Panc1 (cell line): ENCODE results near the gene DLG2. TPM values are rescaled to one million over a fixed set of nuclear protein-coding genes. Genes with fewer than 3 reads are reported as not detected.

Source experiments
- ATAC-seq: fragments of 200-7000 bp; cut with Tn5 transposase; 2 replicates; pipeline ENCODE4 v1.9.1; 2020; ENCODE audit warnings: mild to moderate bottlenecking, moderate library complexity
- BruUV-seq: library from RNA; stranded (reverse); fragments of 400-500 nt; replicated peaks from 2 replicates; lab custom pipeline; 2021; lab: Mats Ljungman, UMichigan
- CTCF ChIA-PET: fragments of 300-600 bp; sonication (Branson Sonifier 250); formaldehyde crosslinking; loops from one replicate; lab custom pipeline; 2022; ENCODE audit warnings: antibody characterized with exemption; lab: Charles Lee
- POLR2A ChIA-PET: fragments of 300-600 bp; sonication (Branson Sonifier 250); formaldehyde crosslinking; loops from one replicate; lab custom pipeline; 2022; ENCODE audit warnings: antibody characterized with exemption; lab: Charles Lee
- DNase-seq: peaks from one replicate; pipeline ENCODE4 v3.0.0-alpha.2; 2010; ENCODE audit warnings: low read depth, low spot score
- H3K27ac ChIP-seq: 2 replicates; pipeline ENCODE4 v1.5.1; 2011; ENCODE audit warnings: mild to moderate bottlenecking, low read length, inconsistent platforms
- H3K27me3 ChIP-seq: fragments of 200-500 bp; sonication (Bioruptor generic); 2 replicates; pipeline ENCODE4 v1.6.0; 2014; ENCODE audit warnings: low read length, inconsistent platforms; ENCODE audit not compliant: control insufficient read depth, insufficient read depth
- H3K36me3 ChIP-seq: fragments of 200-500 bp; sonication (Bioruptor generic); 2 replicates; pipeline ENCODE4 v1.5.1; 2014; ENCODE audit warnings: inconsistent platforms, mild to moderate bottlenecking, low read length, moderate library complexity; ENCODE audit not compliant: control insufficient read depth, insufficient read depth
- H3K4me1 ChIP-seq: 2 replicates; pipeline ENCODE4 v1.5.1; 2011; ENCODE audit warnings: inconsistent platforms, mild to moderate bottlenecking, low read length, moderate library complexity; ENCODE audit not compliant: control insufficient read depth, insufficient read depth
- H3K4me3 ChIP-seq, 2 experiments: 2 replicates each; pipeline ENCODE4 v1.5.1; 2011 to 2012; ENCODE audit warnings: low read depth in 2 of 2, low read length in 2 of 2, mild to moderate bottlenecking in 2 of 2, inconsistent platforms in 1 of 2, moderate library complexity in 1 of 2
- H3K9me3 ChIP-seq: fragments of 200-500 bp; sonication (Bioruptor generic); 2 replicates; pipeline ENCODE4 v1.5.1; 2014; ENCODE audit warnings: low read depth, mild to moderate bottlenecking, inconsistent platforms, low read length, moderate library complexity; ENCODE audit not compliant: control insufficient read depth, insufficient read depth
- CTCF ChIP-seq: fragments of 450-650 bp; IDR thresholded peaks from 2 replicates; pipeline ENCODE4 v1.5.1; 2017; ENCODE audit warnings: mild to moderate bottlenecking
- POLR2AphosphoS5 ChIP-seq: IDR thresholded peaks from 2 replicates; pipeline ENCODE4 v1.6.1; 2012; ENCODE audit warnings: mild to moderate bottlenecking, low read depth, low read length, moderate library complexity
- SIN3A ChIP-seq: IDR thresholded peaks from 2 replicates; pipeline ENCODE4 v1.6.1; 2012; ENCODE audit warnings: low read depth, mild to moderate bottlenecking, low read length, moderate library complexity, borderline replicate concordance; ENCODE audit not compliant: insufficient read depth
- TCF7L2 ChIP-seq: IDR thresholded peaks from 2 replicates; pipeline ENCODE4 v1.6.1; 2011; ENCODE audit warnings: mild to moderate bottlenecking, low read depth, low read length, inconsistent platforms
- in situ Hi-C: cut with HindIII; loops from 2 replicates; pipeline ENCODE4 v1.10.0; 2016; ENCODE audit warnings: low sequenced_read_pairs, low pct_unique_long_range_greater_than_20kb
- intact Hi-C: fragments of 100-400 bp; cut with micrococcal nuclease; formaldehyde crosslinking; loops from one replicate; pipeline ENCODE4 v1.10.0; 2022; ENCODE audit not compliant: unreplicated experiment
- total RNA-seq: library from RNA; stranded (reverse); gene quantifications from one replicate; pipeline ENCODE4 v1.2.1, GENCODE V29; 2021; ENCODE audit not compliant: unreplicated experiment
- TF ChIP-seq, protein P1 (sequence below), 2 experiments: IDR thresholded peaks; 2 replicates each; pipeline ENCODE4 v1.6.1; 2011 to 2012; ENCODE audit warnings: low read depth in 2 of 2, control low read depth in 1 of 2, low read length in 1 of 2, mild to moderate bottlenecking in 1 of 2, moderate library complexity in 1 of 2; ENCODE audit not compliant: insufficient read depth in 1 of 2

DLG2 gene
- total RNA-seq, 1 experiment from 2014 or later = 4.2 TPM

DNA sequence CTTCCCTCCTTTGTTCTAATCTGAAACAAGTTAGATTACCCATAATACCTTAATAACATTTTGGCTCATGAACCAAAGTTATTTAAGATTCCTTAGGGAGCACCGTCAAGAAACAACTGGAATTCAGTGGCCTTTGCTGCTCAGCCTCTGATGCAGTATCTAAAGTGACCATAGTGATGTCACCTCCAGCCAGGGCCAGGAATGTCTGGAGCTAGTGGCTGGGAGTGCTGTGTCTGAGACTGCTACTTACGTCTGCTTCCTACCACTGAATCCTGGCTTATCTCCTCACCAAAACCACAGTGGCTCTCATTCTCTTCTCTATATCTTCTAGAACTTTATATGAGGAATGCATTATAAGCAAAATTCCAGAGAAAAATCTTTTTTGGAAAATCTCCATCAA is 658.0 kb downstream of the DLG2 start:
- TF ChIP-seq, protein P1, sequence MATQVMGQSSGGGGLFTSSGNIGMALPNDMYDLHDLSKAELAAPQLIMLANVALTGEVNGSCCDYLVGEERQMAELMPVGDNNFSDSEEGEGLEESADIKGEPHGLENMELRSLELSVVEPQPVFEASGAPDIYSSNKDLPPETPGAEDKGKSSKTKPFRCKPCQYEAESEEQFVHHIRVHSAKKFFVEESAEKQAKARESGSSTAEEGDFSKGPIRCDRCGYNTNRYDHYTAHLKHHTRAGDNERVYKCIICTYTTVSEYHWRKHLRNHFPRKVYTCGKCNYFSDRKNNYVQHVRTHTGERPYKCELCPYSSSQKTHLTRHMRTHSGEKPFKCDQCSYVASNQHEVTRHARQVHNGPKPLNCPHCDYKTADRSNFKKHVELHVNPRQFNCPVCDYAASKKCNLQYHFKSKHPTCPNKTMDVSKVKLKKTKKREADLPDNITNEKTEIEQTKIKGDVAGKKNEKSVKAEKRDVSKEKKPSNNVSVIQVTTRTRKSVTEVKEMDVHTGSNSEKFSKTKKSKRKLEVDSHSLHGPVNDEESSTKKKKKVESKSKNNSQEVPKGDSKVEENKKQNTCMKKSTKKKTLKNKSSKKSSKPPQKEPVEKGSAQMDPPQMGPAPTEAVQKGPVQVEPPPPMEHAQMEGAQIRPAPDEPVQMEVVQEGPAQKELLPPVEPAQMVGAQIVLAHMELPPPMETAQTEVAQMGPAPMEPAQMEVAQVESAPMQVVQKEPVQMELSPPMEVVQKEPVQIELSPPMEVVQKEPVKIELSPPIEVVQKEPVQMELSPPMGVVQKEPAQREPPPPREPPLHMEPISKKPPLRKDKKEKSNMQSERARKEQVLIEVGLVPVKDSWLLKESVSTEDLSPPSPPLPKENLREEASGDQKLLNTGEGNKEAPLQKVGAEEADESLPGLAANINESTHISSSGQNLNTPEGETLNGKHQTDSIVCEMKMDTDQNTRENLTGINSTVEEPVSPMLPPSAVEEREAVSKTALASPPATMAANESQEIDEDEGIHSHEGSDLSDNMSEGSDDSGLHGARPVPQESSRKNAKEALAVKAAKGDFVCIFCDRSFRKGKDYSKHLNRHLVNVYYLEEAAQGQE (IDR thresholded peaks at IDR 0.05; ENCODE audit: insufficient read depth in 1 of 2, low read depth in 2 of 2, low read length in 1 of 2) = no peak
- TF ChIP-seq CTCF (no peak), POLR2AphosphoS5 (no peak), SIN3A (no peak), TCF7L2 (no peak)
- Histone ChIP-seq H3K4me1 (no peaks in the 10 kb centered on the region), H3K9me3 (no peaks in the 10 kb centered on the region), H3K27me3 (no peaks in the 10 kb centered on the region; the same call in 1 of the 2 replicates), H3K36me3 (no peaks in the 10 kb centered on the region), H3K4me3 (no peak overlapping the region), H3K27ac (no peak overlapping the region)
- CTCF ChIA-PET = no interaction called here
- DNase-seq (no peak), ATAC-seq (no peak)
- POLR2A ChIA-PET = no interaction called here
- in situ Hi-C loops (no loop called here), intact Hi-C loops (loop anchor here (5.0 kb wide), 1 partner anchor 52 kb away; no protein-coding TSS in a partner anchor)
- no TSS peak for BruUV-seq

DNA sequence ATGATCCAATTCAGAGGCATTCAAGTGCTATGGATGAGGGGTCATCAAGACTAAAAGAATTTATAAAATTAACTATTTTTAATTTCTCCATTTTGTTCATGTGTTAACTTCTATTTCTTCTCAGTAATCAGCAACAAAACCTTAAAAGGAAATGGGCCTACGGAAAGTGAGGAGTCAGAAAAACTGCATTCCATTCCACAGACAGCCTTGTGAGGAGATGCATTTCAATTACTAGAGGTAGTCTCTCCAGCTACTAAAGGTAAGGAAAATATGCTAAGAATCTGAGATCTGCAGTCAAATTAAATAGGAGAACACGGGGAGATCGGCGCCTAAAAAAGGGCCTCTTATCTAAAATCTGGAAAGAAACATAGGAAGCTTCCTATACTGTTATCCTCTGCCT is 661.7 kb downstream of the DLG2 start:
- ChIA-PET POLR2A (no interaction called here), CTCF (no interaction called here)
- Histone ChIP-seq H3K9me3 (no peaks in the 10 kb centered on the region), H3K4me1 (no peaks in the 10 kb centered on the region), H3K36me3 (no peaks in the 10 kb centered on the region), H3K4me3 (no peak overlapping the region), H3K27me3 (no peaks in the 10 kb centered on the region; the same call in 1 of the 2 replicates), H3K27ac (no peak overlapping the region)
- DNase-seq = no peak
- TF ChIP-seq, protein P1 (IDR thresholded peaks at IDR 0.05; ENCODE audit: insufficient read depth in 1 of 2, low read depth in 2 of 2, low read length in 1 of 2) = no peak
- TF ChIP-seq SIN3A (no peak), POLR2AphosphoS5 (no peak)
- intact Hi-C loops = loop anchor here (5.0 kb wide), 1 partner anchor 48 kb away; no protein-coding TSS in a partner anchor
- in situ Hi-C loops = no loop called here
- BruUV-seq = no TSS peak
- no peak for ATAC-seq
